PC-9 (cell line): ENCODE results near the gene CELF4. TPM values are rescaled to one million over a fixed set of nuclear protein-coding genes. Genes with fewer than 3 reads are reported as not detected.

ENCODE experiments used
- BruUV-seq: library from RNA; stranded (reverse); fragments of 400-500 nt; replicated peaks from 2 replicates; lab custom pipeline; 2021; lab: Mats Ljungman, UMichigan
- CTCF ChIA-PET: fragments of 300-600 bp; sonication (Branson Sonifier 250); formaldehyde crosslinking; loops from one replicate; lab custom pipeline; 2022; ENCODE audit warnings: antibody characterized with exemption; lab: Charles Lee
- POLR2A ChIA-PET: fragments of 300-600 bp; sonication (Branson Sonifier 250); formaldehyde crosslinking; loops from one replicate; lab custom pipeline; 2022; ENCODE audit warnings: antibody characterized with exemption; ENCODE audit not compliant: unreplicated experiment; lab: Charles Lee
- DNase-seq, 2 experiments: peaks; one replicate each; pipeline versions ENCODE4 v3.0.0 to v3.0.0-alpha.2; 2015 to 2022; ENCODE audit warnings: mixed read lengths in 1 of 2
- H2AFZ ChIP-seq: fragments of 200-600 bp; sonication (generic); 2 replicates; pipeline ENCODE4 v1.8.1; 2017; ENCODE audit warnings: antibody characterized with exemption
- H3F3A ChIP-seq: fragments of 200-600 bp; sonication (generic); 2 replicates; pipeline ENCODE4 v1.8.1; 2017; ENCODE audit warnings: antibody characterized with exemption, mild to moderate bottlenecking, low read depth; ENCODE audit not compliant: insufficient read depth
- H3K27ac ChIP-seq: fragments of 200-600 bp; sonication (generic); 2 replicates; pipeline ENCODE4 v1.6.1; 2016; ENCODE audit warnings: mixed run types
- H3K27me3 ChIP-seq: fragments of 200-600 bp; sonication (generic); 2 replicates; pipeline ENCODE4 v1.6.1; 2016; ENCODE audit warnings: low read depth, mixed run types; ENCODE audit not compliant: insufficient read depth
- H3K36me3 ChIP-seq: fragments of 200-600 bp; sonication (generic); 2 replicates; pipeline ENCODE4 v1.6.1; 2016; ENCODE audit warnings: low read depth, mixed run types
- H3K4me1 ChIP-seq: fragments of 200-600 bp; sonication (generic); replicated peaks from 2 replicates; pipeline ENCODE4 v1.6.1; 2016; ENCODE audit warnings: mixed run types; ENCODE audit not compliant: insufficient read depth
- H3K4me2 ChIP-seq: fragments of 200-600 bp; sonication (generic); 2 replicates; pipeline ENCODE4 v1.6.1; 2017; ENCODE audit warnings: mixed run types
- H3K4me3 ChIP-seq: fragments of 200-600 bp; sonication (generic); 2 replicates; pipeline ENCODE4 v1.6.1; 2016; ENCODE audit warnings: mixed run types
- H3K79me2 ChIP-seq: fragments of 200-600 bp; sonication (generic); 2 replicates; pipeline ENCODE4 v1.6.1; 2017; ENCODE audit warnings: low read depth, mixed run types
- H3K9me2 ChIP-seq: fragments of 200-600 bp; sonication (generic); 2 replicates; pipeline ENCODE4 v1.8.1; 2017; ENCODE audit warnings: mild to moderate bottlenecking; ENCODE audit not compliant: insufficient read depth
- H3K9me3 ChIP-seq: fragments of 200-600 bp; sonication (generic); 2 replicates; pipeline ENCODE4 v1.8.1; 2016; ENCODE audit warnings: low read depth; ENCODE audit not compliant: insufficient read depth
- H4K20me1 ChIP-seq: fragments of 200-600 bp; sonication (generic); 2 replicates; pipeline ENCODE4 v1.8.1; 2017; ENCODE audit not compliant: insufficient read depth
- CTCF ChIP-seq: fragments of 200-600 bp; sonication (generic); conservative IDR thresholded peaks from 2 replicates; pipeline ENCODE4 v1.6.1; 2017; ENCODE audit warnings: mixed run types, antibody characterized with exemption, mild to moderate bottlenecking, moderate library complexity
- EZH2 ChIP-seq: fragments of 200-600 bp; sonication (generic); IDR thresholded peaks from 2 replicates; pipeline ENCODE4 v1.8.0; 2017; ENCODE audit warnings: antibody characterized with exemption, low read depth
- intact Hi-C: fragments of 100-400 bp; cut with micrococcal nuclease; formaldehyde crosslinking; loops from one replicate; pipeline ENCODE4 v1.10.0; 2022; ENCODE audit not compliant: unreplicated experiment
- total RNA-seq: library from RNA; stranded (reverse); gene quantifications from 2 replicates; pipeline ENCODE4 v1.2.3, GENCODE V29; 2021

Gene CELF4
- total RNA-seq, 1 experiment from 2014 or later: 1.2 TPM

DNA sequence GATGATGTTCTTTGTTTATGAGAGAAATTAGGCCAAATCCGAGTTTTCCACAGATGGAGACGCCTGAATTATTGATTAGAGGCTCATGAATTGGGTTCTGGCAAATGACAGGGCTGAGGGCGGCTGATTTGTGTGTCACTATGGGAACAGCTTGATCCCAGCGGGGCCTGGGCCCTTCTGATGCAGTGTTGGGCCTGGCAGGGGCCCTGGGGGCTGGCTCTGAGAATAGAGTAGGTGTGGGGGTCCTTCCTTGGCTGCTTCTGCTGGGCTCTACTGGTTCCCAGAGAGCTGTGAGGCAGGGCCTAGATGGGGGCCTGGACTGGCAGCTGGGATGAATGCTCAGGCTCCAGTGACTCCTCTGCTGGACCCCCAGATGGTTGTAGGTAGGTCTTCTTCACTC lies 164.8 kb downstream of the CELF4 start:
- Histone ChIP-seq H4K20me1 (no peaks in the 10 kb centered on the region), H3K9me2 (no peaks in the 10 kb centered on the region), H3K4me3 (no peak overlapping the region), H2AFZ (no peak overlapping the region), H3F3A (no peaks in the 10 kb centered on the region), H3K9me3 (no peaks in the 10 kb centered on the region), H3K36me3 (no peaks in the 10 kb centered on the region), H3K79me2 (no peaks in the 10 kb centered on the region), H3K4me2 (no peak overlapping the region), H3K4me1 (no peaks in the 10 kb centered on the region), H3K27ac (no peak overlapping the region), H3K27me3 (no peaks in the 10 kb centered on the region)
- no peak for DNase-seq
- BruUV-seq: no TSS peak
- TF ChIP-seq EZH2: no peak
- TF ChIP-seq CTCF: no peak
- CTCF ChIA-PET: no interaction called here
- POLR2A ChIA-PET: no interaction called here
- intact Hi-C loops: no loop called here

GRCh38 chr18:37398248-37398920 lies 167.2 kb downstream of the CELF4 start:
- no peaks in the 10 kb centered on the region for H3K9me3 ChIP-seq
- H2AFZ ChIP-seq: no peak overlapping the region
- no peaks in the 10 kb centered on the region for H3K36me3 ChIP-seq
- intact Hi-C loops: no loop called here
- POLR2A ChIA-PET: no interaction called here
- DNase-seq: no peak
- no peak overlapping the region for H3K4me3 ChIP-seq
- no TSS peak for BruUV-seq
- no peaks in the 10 kb centered on the region for H3K9me2 ChIP-seq
- no peaks in the 10 kb centered on the region for H3K27me3 ChIP-seq
- TF ChIP-seq EZH2 (no peak), CTCF (no peak)
- H3K27ac ChIP-seq: no peak overlapping the region
- H4K20me1 ChIP-seq: no peaks in the 10 kb centered on the region
- no peaks in the 10 kb centered on the region for H3F3A ChIP-seq
- no peaks in the 10 kb centered on the region for H3K79me2 ChIP-seq
- no peaks in the 10 kb centered on the region for H3K4me1 ChIP-seq
- CTCF ChIA-PET: no interaction called here
- no peak overlapping the region for H3K4me2 ChIP-seq

- Histone ChIP-seq H3K36me3 (no peaks in the 10 kb centered on the region), H3K27ac (no peak overlapping the region), H3K27me3 (no peaks in the 10 kb centered on the region), H3K4me3 (no peak overlapping the region), H3F3A (no peaks in the 10 kb centered on the region), H3K4me1 (no peaks in the 10 kb centered on the region), H3K4me2 (no peak overlapping the region), H2AFZ (no peak overlapping the region), H3K79me2 (no peaks in the 10 kb centered on the region), H3K9me3 (no peaks in the 10 kb centered on the region), H3K9me2 (no peaks in the 10 kb centered on the region), H4K20me1 (no peaks in the 10 kb centered on the region)
- TF ChIP-seq EZH2 (no peak), CTCF (no peak)
- ChIA-PET POLR2A (no interaction called here), CTCF (no interaction called here)
- intact Hi-C loops: no loop called here
- BruUV-seq: no TSS peak
- DNase-seq: no peak
These were observed 167.8 kb downstream of the CELF4 start for GRCh38 chr18:37397814-37398213.
